ENCODE measurements around the gene TAF3.
"Not testable (repeated sequence)": the region's sequence is repeated elsewhere in the genome, so short reads cannot be mapped to it uniquely, and the experiment has no call there.

The TAF3 gene, protein sequence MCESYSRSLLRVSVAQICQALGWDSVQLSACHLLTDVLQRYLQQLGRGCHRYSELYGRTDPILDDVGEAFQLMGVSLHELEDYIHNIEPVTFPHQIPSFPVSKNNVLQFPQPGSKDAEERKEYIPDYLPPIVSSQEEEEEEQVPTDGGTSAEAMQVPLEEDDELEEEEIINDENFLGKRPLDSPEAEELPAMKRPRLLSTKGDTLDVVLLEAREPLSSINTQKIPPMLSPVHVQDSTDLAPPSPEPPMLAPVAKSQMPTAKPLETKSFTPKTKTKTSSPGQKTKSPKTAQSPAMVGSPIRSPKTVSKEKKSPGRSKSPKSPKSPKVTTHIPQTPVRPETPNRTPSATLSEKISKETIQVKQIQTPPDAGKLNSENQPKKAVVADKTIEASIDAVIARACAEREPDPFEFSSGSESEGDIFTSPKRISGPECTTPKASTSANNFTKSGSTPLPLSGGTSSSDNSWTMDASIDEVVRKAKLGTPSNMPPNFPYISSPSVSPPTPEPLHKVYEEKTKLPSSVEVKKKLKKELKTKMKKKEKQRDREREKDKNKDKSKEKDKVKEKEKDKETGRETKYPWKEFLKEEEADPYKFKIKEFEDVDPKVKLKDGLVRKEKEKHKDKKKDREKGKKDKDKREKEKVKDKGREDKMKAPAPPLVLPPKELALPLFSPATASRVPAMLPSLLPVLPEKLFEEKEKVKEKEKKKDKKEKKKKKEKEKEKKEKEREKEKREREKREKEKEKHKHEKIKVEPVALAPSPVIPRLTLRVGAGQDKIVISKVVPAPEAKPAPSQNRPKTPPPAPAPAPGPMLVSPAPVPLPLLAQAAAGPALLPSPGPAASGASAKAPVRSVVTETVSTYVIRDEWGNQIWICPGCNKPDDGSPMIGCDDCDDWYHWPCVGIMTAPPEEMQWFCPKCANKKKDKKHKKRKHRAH
- 4.2 to 13.6 (median 8.6) reads per million in 18 experiments for total RNA-seq

GRCh38 chr10:7818295-7819120 lies at the start of gene TAF3:
Gene TAF3 (plus strand): TSS chr10:7818505. CDS start chr10:7818710, 205 bp downstream.
- peak; percentile 88 to 91 for DNase-seq

- no peak for DNase-seq
Measured at GRCh38 chr10:7773845-7774801, 44.2 kb upstream of the TAF3 start.

DNA sequence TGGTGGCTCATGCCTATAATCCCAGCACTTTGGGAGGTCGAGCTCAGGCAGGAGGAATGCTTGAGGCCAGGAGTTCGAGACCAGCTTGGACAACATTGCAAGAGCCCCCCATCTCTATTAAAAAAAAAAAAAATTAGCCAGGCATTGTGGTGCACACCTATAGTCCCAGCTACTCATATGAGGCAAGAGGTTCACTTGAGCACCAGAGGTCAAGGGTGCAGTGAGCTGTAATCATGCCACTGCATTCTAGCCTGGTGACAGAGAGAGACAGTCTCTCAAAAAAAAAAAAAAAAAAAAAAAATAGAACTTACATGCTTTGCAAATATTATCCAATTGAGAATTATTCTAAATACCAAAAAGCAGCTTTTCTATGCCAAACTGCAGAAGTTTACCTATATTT lies 41.5 kb upstream of the TAF3 start:
- no peak for DNase-seq

DNA sequence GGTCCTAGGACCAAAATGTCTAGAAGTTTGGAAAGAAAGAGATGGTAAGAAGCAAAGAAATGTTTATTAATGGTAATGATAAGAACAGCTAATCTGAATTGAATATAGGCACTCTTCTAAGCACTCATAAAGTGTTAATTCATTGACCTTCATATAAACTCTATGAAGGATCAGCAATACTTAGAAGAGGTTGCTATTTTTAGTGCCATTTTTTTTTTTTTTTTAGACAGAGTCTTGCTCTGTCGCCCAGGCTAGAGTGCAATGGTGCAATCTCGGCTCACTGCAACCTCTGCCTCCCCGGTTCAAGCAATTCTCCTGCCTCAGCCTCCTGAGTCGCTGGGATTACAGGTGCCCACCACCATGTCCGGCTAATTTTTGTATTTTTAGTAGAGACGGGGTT lies 36.1 kb upstream of the TAF3 start:
- not testable (repeated sequence) for DNase-seq

DNA sequence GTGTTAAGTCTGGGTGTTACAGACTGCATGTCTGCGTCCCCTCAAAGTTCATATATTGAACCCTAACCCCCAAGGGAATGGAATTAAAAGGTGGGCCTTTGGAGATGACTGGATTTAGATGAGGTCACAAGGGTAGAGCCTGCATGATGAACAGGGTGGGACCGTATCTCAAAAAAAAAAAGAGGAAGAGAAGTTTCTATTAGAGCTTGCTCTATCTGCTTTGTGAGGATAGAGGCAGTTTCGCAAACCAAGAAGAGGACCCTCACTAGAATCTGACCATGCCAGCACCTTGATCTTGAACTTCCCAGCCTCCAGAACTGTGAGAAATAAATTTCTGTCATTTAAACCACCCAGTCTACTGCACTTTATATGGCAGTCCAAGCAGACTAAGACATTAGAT lies 31.9 kb upstream of the TAF3 start:
- DNase-seq, result peak in 1 of 2 donors; percentile 26

DNA sequence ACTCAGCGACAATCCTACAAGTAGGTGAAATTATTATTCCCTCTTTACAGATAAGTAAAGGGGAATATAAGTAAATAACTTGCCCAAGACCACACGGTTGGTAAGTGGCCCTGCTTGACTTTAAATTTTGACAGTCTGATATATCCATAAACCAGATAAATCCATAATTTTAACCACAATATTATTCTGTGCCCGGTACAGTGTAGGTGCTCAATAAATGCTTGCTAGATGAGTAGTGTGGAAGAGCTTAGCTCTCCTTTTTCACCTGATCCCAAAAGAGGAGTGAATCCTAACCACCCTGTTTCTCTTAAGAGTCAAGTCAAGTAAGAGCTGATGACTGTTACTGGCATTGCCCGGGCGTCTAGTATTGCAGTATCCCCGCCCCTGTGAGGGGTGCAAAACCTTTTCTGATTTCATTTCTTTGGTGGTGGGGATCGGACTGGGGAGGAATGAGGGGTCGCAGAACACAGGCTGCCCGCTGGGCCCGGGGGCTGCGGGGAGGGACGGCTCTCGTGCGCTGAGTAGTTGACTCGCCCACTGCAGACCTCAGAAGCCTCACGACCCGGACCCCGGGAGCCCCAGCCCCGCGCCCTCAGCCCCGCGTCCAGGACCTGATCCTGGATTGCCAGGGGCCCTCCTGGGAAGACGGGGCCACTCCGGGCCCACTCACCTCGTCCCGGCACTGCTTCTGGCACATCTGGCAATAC lies 31.0 kb upstream of the TAF3 start:
- DNase-seq, result peak in 1 of 2 donors; percentile 5

DNA sequence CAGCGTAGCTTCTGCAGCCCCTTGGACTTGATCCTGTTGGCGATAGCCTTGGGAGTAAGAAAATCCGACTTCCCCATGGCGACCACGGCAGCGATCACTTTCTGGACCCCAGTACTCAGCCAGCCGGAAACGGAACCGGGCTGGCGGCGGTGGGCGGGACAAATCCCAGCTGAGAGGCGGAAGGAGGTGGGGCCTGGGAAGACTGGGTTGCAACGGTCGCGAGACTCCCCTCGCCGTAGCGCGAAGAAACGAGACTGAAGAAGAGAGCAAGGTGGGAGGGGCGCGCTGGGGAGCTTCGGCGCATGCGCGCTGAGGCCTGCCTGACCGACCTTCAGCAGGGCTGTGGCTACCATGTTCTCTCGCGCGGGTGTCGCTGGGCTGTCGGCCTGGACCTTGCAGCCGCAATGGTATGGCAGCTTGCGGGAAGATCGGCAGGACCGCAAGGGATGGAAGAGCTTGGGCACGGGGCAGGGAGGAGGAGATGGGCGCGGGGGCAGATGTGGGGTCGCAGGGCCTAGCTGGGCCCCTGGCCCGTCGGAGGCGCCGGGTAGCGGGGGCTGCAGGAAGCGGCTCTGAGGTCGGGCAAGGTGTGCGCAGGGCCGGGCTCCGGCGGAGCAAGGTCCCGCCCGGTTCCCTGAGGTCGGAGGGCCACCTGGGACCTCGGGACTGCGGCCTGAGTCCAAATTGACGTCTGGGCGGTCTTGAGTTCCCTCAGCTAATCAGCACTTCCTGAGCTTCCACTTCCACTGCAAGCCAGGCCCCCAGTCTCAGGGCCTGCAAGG lies 30.3 kb upstream of the TAF3 start, which contains the start of the genes ATP5F1C and KIN:
TSS of gene ATP5F1C (plus strand) at position 321 of the 782 bp plus-strand sequence. CDS start at position 352, 31 bp downstream.
TSS of gene KIN (minus strand) at position 137 of the 782 bp plus-strand sequence. CDS start at position 77, 60 bp downstream.
- peak; percentile 98 for DNase-seq

DNA sequence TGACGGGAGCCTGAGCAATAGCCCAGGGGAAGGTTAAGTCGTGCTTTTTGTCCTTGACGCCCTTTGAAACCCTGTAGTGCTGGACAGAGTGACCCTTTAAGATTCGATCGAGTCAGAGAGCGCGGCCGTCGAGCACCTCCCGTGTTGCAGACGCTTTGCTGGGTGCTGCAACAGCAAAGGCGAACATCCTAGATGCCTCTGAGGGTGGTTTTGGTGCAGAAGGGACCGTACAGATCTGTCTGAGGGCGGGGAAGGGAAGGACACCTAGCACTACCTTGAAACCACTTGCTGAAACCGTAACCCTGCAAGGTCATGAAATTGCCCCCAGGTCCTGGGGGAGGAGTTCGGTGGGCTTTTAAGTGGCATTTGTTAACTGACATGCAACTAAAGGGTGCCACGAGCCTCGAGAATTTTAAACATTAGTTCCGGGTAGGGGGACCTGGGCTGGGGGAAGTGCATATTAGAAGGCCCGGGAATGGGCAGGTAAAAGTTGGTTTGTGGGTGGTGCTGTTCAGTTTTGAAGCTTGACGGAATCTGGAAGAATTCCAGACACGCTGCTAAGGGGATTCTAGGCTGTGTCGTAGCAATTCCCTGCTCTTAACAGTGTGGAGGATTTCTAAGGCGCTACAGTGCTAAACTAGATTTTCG lies 29.5 kb upstream of the TAF3 start:
- DNase-seq, result no peak

DNA sequence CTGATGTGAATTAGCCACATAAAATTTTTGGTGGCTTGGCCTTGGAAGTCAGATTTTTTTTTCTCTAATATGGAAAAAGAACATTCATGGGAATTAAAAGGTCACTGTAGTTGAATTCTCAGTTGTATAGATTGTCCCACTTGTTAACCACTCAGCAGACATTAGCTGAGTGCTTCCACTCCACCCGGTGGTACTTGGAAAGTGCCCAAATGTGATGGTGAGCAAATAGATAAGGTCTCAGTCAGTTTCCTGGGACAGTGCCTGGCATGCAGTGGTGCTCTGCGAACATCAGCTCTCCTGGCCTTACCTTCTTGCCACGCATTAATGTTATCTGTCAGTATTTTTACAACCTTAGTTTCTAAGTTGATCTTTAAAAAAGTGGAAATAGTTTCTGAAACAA lies 28.9 kb upstream of the TAF3 start:
- no peak for DNase-seq

- no peak for DNase-seq
Measured at GRCh38 chr10:7792541-7792940, 25.8 kb upstream of the TAF3 start.

- no peak for DNase-seq
Measured at GRCh38 chr10:7794251-7795026, 23.9 kb upstream of the TAF3 start.

DNA sequence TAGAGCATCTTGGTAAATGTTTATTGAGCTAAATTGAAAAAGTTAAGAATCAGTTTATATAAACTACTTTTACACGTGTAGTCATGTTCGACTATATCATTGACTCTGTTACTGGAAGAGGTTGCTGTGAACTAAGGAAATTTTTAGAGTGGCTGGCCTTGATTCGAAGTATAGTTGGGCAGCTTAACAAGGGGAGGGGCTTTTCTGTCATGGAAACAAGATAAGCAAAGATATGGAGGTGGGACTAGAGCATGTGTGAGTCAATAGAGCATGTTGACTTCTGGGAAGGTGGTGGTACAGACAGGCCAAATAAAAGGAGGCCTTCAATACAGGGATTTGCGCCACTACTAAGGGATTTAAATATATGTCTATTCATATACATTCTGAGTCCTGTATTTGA lies 22.7 kb upstream of the TAF3 start:
- no peak for DNase-seq

DNA sequence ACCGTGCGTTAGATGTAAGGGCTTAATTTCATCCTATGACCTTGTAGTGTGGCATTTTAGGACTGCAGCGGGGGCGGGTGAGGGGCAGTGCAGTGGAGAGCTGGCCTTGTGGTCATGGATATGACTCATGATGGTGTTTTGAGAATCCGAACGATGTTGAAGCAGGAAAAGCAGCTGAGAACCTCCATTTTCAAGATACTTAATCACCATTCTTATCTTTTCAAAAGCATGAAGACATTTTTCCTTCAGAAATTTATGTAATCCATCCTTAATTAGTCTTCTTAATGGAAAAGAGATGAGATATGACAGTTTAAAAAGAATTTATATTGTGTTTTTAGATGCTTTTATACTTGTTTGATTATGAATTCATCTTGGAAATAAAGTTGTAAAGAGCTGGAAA lies 20.7 kb upstream of the TAF3 start:
- no peak for DNase-seq

- DNase-seq, result no peak
Measured at GRCh38 chr10:7802606-7803005, 15.7 kb upstream of the TAF3 start.

DNA sequence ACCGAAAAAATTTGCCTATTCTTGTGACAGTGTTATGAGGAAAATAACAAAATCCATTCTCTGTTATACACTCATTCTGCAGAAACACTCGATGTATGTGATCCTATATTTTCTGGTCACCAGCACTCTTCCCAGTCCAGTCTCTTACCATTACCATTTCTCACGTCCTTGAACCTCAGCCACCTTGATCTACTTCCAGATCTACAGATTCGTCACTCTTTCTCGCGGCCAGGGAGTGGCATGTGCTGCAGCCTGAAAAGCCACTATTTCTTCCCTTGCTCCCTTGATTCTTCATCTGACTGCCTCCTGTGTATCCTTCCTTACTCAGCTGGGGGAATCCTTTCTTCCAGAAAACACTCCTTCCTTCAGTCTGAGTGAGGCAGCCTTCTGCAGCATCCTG lies 14.1 kb upstream of the TAF3 start:
- DNase-seq, result no peak

DNA sequence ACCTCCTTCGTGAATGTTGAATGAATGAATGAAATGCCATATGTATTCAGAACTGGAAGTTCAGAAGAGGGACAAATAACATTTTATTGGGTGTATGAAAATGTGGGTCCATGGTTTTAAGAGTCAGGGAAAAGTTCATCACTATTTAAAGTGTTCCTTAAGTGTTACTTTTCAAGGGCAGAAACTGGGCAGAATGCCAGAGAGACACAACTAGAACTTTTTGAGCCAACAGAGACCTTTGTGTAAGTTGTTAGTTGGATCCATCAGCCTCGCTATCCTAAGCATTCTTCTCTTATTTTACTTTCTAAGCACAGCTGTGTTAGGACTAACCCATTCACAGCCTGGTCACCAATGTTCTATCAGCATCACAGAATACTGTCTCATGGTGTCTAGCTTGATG lies 13.6 kb upstream of the TAF3 start:
- DNase-seq, result no peak

DNA sequence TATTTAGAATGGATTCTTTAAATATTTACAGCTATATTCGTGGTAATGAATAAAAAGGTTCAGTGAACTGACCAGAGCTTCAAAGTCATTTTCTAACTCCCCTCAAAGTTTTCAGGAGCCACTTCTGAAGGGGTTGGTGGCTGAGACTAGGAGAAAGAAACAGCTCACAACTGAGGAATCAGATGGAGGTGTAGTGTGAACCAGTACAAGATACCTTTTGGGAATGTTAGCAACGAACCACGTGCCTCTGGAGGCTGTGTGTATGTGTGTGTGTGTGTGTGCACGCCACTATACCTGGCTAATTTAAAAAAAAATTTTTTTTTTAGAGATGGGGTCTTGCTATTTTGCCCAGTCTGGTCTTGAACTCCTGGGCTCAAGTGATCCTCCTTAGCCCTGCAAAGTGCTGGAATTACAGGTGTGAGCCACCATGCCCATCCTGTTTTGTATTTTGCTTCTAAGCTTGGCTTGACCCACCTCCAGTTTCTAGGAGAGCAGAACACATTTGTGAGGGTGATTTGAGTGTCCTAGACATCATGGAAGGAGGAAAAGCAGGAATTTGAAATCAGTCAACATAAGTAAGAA lies 9.5 kb upstream of the TAF3 start:
- DNase-seq, result no peak

DNA sequence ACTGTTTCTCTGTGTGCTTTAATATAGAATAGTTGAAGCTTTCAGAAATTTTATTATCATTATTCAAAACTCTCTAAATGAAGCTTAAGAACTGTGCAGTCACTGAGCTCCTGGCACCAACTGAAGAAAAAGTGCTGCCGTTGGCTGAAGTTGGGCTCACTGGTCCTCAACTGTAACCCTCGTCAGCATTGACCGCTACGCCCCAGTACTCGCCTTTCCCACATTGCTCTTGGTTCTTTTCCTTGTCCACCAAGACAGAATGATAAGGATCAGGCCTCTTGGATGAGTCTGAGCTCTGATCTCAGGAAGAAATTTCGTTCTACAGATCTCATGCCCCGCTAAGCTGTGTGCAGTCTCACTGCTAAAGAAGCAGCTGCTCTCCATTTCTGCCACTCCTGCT lies 7.9 kb upstream of the TAF3 start:
- DNase-seq, result no peak
